H9 (cell line): ENCODE results near the gene MARCHF9. TPM values are rescaled to one million over a fixed set of nuclear protein-coding genes. Genes with fewer than 3 reads are reported as not detected.

Source experiments
- DNase-seq: peaks from one replicate; pipeline ENCODE4 v3.0.0-alpha.2; 2017
- H2AFZ ChIP-seq: one replicate; pipeline ENCODE4 v1.6.1; 2013; ENCODE audit warnings: mild to moderate bottlenecking, low read length, control low read depth, moderate library complexity
- H2AK5ac ChIP-seq: 2 replicates; pipeline ENCODE4 v1.6.1; 2013; ENCODE audit warnings: low read length, control low read depth, mixed read lengths; ENCODE audit not compliant: insufficient read length
- H2BK120ac ChIP-seq: one replicate; pipeline ENCODE4 v1.6.1; 2013; ENCODE audit warnings: low read depth, mild to moderate bottlenecking, low read length, control low read depth, inconsistent platforms; ENCODE audit not compliant: poor library complexity, severe bottlenecking
- H2BK12ac ChIP-seq: 2 replicates; pipeline ENCODE4 v1.6.1; 2013; ENCODE audit warnings: low read length, control low read depth, mixed read lengths, low read depth; ENCODE audit not compliant: insufficient read length
- H2BK15ac ChIP-seq: 2 replicates; pipeline ENCODE4 v1.6.1; 2013; ENCODE audit warnings: low read depth, low read length, control low read depth
- H2BK20ac ChIP-seq: one replicate; pipeline ENCODE4 v1.6.1; 2013; ENCODE audit warnings: low read depth, mild to moderate bottlenecking, low read length, control low read depth, inconsistent platforms; ENCODE audit not compliant: poor library complexity, severe bottlenecking
- H2BK5ac ChIP-seq: 2 replicates; pipeline ENCODE4 v1.6.1; 2013; ENCODE audit warnings: low read length, control low read depth, mixed read lengths; ENCODE audit not compliant: insufficient read length
- H3K14ac ChIP-seq: 2 replicates; pipeline ENCODE4 v1.6.1; 2013; ENCODE audit warnings: low read length, control low read depth; ENCODE audit not compliant: insufficient read depth
- H3K18ac ChIP-seq: 2 replicates; pipeline ENCODE4 v1.6.1; 2013; ENCODE audit warnings: low read depth, mild to moderate bottlenecking, mixed read lengths, low read length, control low read depth; ENCODE audit not compliant: insufficient read length
- H3K23ac ChIP-seq: 2 replicates; pipeline ENCODE4 v1.6.1; 2013; ENCODE audit warnings: low read length, control low read depth, mixed read lengths, low read depth; ENCODE audit not compliant: insufficient read length
- H3K23me2 ChIP-seq: 2 replicates; pipeline ENCODE4 v1.6.1; 2013; ENCODE audit warnings: low read depth, mild to moderate bottlenecking, mixed read lengths, low read length, control low read depth; ENCODE audit not compliant: insufficient read length, poor library complexity, severe bottlenecking
- H3K27ac ChIP-seq: 2 replicates; pipeline ENCODE4 v1.5.1; 2013; ENCODE audit warnings: low read length, control low read depth, mixed read lengths, low read depth; ENCODE audit not compliant: insufficient read length
- H3K27me3 ChIP-seq: 2 replicates; pipeline ENCODE4 v1.6.1; 2013; ENCODE audit warnings: low read length, control low read depth, inconsistent platforms; ENCODE audit not compliant: insufficient read depth
- H3K4ac ChIP-seq: 2 replicates; pipeline ENCODE4 v1.6.1; 2013; ENCODE audit warnings: low read depth, mild to moderate bottlenecking, control low read depth, inconsistent platforms, low read length, moderate library complexity
- H3K4me1 ChIP-seq: 2 replicates; pipeline ENCODE4 v1.6.1; 2013; ENCODE audit warnings: low read length, control low read depth, inconsistent platforms; ENCODE audit not compliant: insufficient read depth
- H3K4me2 ChIP-seq: 2 replicates; pipeline ENCODE4 v1.6.1; 2013; ENCODE audit warnings: low read length, control low read depth, mixed read lengths; ENCODE audit not compliant: insufficient read length, insufficient read depth
- H3K56ac ChIP-seq: 2 replicates; pipeline ENCODE4 v1.6.1; 2013; ENCODE audit warnings: low read depth, mild to moderate bottlenecking, mixed read lengths, low read length, control low read depth; ENCODE audit not compliant: insufficient read length
- H3K79me1 ChIP-seq: 2 replicates; pipeline ENCODE4 v1.6.1; 2013; ENCODE audit warnings: low read depth, mild to moderate bottlenecking, moderate library complexity, low read length, control low read depth, inconsistent platforms; ENCODE audit not compliant: insufficient read depth, poor library complexity, severe bottlenecking
- H3K79me2 ChIP-seq: 2 replicates; pipeline ENCODE4 v1.6.1; 2013; ENCODE audit warnings: low read length, control low read depth, inconsistent platforms; ENCODE audit not compliant: insufficient read depth
- H3K9ac ChIP-seq: 2 replicates; pipeline ENCODE4 v1.6.1; 2013; ENCODE audit warnings: low read length, control low read depth, mixed read lengths; ENCODE audit not compliant: insufficient read length; ENCODE audit errors: extremely low read depth
- H3K9me3 ChIP-seq: one replicate; pipeline ENCODE4 v1.6.1; 2013; ENCODE audit warnings: low read depth, low read length, inconsistent platforms; ENCODE audit not compliant: control insufficient read depth
- H3T11ph ChIP-seq: one replicate; pipeline ENCODE4 v1.6.1; 2013; ENCODE audit warnings: mild to moderate bottlenecking, low read length, control low read depth, inconsistent platforms
- H4K20me1 ChIP-seq: one replicate; pipeline ENCODE4 v1.6.1; 2013; ENCODE audit not compliant: control insufficient read depth, insufficient read length, insufficient read depth
- H4K5ac ChIP-seq: 2 replicates; pipeline ENCODE4 v1.6.1; 2013; ENCODE audit warnings: low read depth, mild to moderate bottlenecking, mixed read lengths, low read length, control low read depth; ENCODE audit not compliant: insufficient read length
- H4K8ac ChIP-seq: replicated peaks from 2 replicates; pipeline ENCODE4 v1.6.1; 2013; ENCODE audit warnings: low read length, control low read depth, mixed read lengths, low read depth; ENCODE audit not compliant: insufficient read length
- H4K91ac ChIP-seq: 2 replicates; pipeline ENCODE4 v1.6.1; 2013; ENCODE audit warnings: low read depth, mild to moderate bottlenecking, moderate library complexity, mixed read lengths, low read length, control low read depth; ENCODE audit not compliant: insufficient read length
- H3K27ac Mint-ChIP-seq, 3 experiments: 2 replicates in 2 of 3; 3 replicates in 1 of 3; pipeline ENCODE4 v1.8.0; 2020 to 2021; ENCODE audit warnings: mixed read lengths in 3 of 3, mild to moderate bottlenecking in 1 of 3, moderate library complexity in 1 of 3
- H3K27me3 Mint-ChIP-seq: 2 replicates; pipeline ENCODE4 v1.8.0; 2021; ENCODE audit warnings: low read depth, mild to moderate bottlenecking, moderate library complexity, mixed read lengths
- H3K36me3 Mint-ChIP-seq, 3 experiments: 2 replicates in 2 of 3; 3 replicates in 1 of 3; pipeline ENCODE4 v1.8.0; 2020 to 2021; ENCODE audit warnings: low read depth in 3 of 3, mixed read lengths in 3 of 3; ENCODE audit not compliant: insufficient read depth in 1 of 3
- H3K4me1 Mint-ChIP-seq, 2 experiments: 2 replicates each; pipeline ENCODE4 v1.8.0; 2020; ENCODE audit warnings: mixed read lengths in 2 of 2
- H3K4me3 Mint-ChIP-seq, 2 experiments: 2 replicates in 1 of 2; 3 replicates in 1 of 2; pipeline ENCODE4 v1.8.0; 2020 to 2021; ENCODE audit warnings: mild to moderate bottlenecking in 2 of 2, mixed read lengths in 2 of 2, moderate library complexity in 1 of 2
- H3K9me3 Mint-ChIP-seq, 2 experiments: 2 replicates in 1 of 2; 3 replicates in 1 of 2; pipeline ENCODE4 v1.8.0; 2020; ENCODE audit warnings: mild to moderate bottlenecking in 2 of 2, mixed read lengths in 2 of 2, moderate library complexity in 1 of 2
- WGBS: extraction: QIAGEN DNeasy Blood & Tissue Kit; methylation state at CpG from one replicate; pipeline ENCODE4 v1.1.7; 2013; ENCODE audit warnings: missing lambda C conversion rate, low lambda C conversion rate, mixed read lengths; ENCODE audit not compliant: insufficient read length; ENCODE audit errors: extremely low coverage; 5-methylcytosine and 5-hydroxymethylcytosine counted together
- total RNA-seq: library from RNA; stranded (reverse); gene quantifications from 2 replicates; pipeline ENCODE4 v1.2.1, GENCODE V29; 2021
- TF ChIP-seq, protein P1 (sequence below): fragments of 200-600 bp; sonication (generic); conservative IDR thresholded peaks from 3 replicates; pipeline ENCODE4 v1.8.0; 2021; ENCODE audit warnings: antibody characterized with exemption, mild to moderate bottlenecking

MARCHF9 gene
- total RNA-seq, 1 experiment from 2014 or later, result 20.5 TPM

DNA sequence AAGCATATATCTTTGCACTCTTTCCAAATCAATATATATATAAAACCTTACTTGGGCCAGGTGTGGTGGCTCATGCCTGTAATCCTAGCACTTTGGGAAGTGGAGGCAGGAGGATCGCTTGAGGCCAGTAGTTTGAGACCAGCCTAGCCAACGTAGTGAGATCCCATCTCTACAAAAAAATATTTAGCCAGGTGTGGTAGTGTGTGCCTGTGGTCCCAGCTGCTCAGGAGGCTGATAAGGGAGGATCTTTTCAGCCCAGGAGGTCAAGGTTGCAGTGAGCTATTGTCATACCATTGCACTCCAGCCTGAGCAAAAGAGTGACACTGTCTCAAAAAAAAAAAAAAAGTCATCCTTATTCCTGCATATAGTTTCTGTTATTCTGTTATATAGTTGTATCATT, 46.6 kb upstream of the MARCHF9 start:
- Mint-ChIP-seq H3K36me3 (peaks cover 7 to 22% (median 11%) of the 10 kb centered on the region in 3 experiments), H3K27me3 (no peaks in the 10 kb centered on the region), H3K27ac (no peak overlapping the region), H3K4me3 (no peak overlapping the region), H3K9me3 (0 out of 5 replicates have a peak, but pooled peaks cover 0 to 3% of the 10 kb centered on the region in 2 experiments), H3K4me1 (no peaks in the 10 kb centered on the region)
- Histone ChIP-seq H3K79me1 (no peaks in the 10 kb centered on the region), H4K20me1 (no peaks in the 10 kb centered on the region), H3K23ac (no peak overlapping the region), H2AFZ (no peak overlapping the region), H4K5ac (no peak overlapping the region), H3K23me2 (no peaks in the 10 kb centered on the region), H2BK5ac (no peak overlapping the region), H2BK15ac (no peak overlapping the region), H4K91ac (no peak overlapping the region), H3K4me1 (no peaks in the 10 kb centered on the region), H3K14ac (no peak overlapping the region), H3K79me2 (no peaks in the 10 kb centered on the region), H3K9me3 (no peaks in the 10 kb centered on the region), H3K4me2 (no peak overlapping the region), H4K8ac (no peak overlapping the region), H2BK120ac (no peak overlapping the region), H3K4ac (no peak overlapping the region), H3K27ac (no peak overlapping the region), H2BK12ac (no peak overlapping the region), H3T11ph (no peak overlapping the region), H3K56ac (no peak overlapping the region), H3K27me3 (no peaks in the 10 kb centered on the region), H3K9ac (no peak overlapping the region), H2AK5ac (no peak overlapping the region), H2BK20ac (no peak overlapping the region), H3K18ac (no peak overlapping the region)
- no peak for DNase-seq
- WGBS, result no CpG with 5 or more reads among the region's 2 CpGs
- TF ChIP-seq, protein P1, sequence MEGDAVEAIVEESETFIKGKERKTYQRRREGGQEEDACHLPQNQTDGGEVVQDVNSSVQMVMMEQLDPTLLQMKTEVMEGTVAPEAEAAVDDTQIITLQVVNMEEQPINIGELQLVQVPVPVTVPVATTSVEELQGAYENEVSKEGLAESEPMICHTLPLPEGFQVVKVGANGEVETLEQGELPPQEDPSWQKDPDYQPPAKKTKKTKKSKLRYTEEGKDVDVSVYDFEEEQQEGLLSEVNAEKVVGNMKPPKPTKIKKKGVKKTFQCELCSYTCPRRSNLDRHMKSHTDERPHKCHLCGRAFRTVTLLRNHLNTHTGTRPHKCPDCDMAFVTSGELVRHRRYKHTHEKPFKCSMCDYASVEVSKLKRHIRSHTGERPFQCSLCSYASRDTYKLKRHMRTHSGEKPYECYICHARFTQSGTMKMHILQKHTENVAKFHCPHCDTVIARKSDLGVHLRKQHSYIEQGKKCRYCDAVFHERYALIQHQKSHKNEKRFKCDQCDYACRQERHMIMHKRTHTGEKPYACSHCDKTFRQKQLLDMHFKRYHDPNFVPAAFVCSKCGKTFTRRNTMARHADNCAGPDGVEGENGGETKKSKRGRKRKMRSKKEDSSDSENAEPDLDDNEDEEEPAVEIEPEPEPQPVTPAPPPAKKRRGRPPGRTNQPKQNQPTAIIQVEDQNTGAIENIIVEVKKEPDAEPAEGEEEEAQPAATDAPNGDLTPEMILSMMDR, result no peak
